ENCODE data around the gene CT47B1.

- no peak for TF ChIP-seq CTCF (conservative IDR thresholded peaks at IDR 0.05)
- no peak for TF ChIP-seq EZH2 (IDR thresholded peaks at IDR 0.05; ENCODE audit: low read depth)
Measured at GRCh38 chrX:120874678-120875557, 748 bp downstream of the CT47B1 start.

All from PC-9 (cell line).